GM06990 (cell line): ENCODE results near the gene MOCS1.

Experiments
- DNase-seq: peaks from one replicate; pipeline ENCODE4 v3.0.0-alpha.2; 2011; ENCODE audit not compliant: insufficient read length; ENCODE audit errors: extremely low read depth
- H3K27me3 ChIP-seq: replicated peaks from 2 replicates; pipeline ENCODE4 v1.6.0; 2011; ENCODE audit warnings: low read length; ENCODE audit not compliant: control insufficient read depth, insufficient read depth
- H3K36me3 ChIP-seq: 2 replicates; pipeline ENCODE4 v1.5.1; 2011; ENCODE audit warnings: low read length; ENCODE audit not compliant: control insufficient read depth, insufficient read depth
- H3K4me3 ChIP-seq: replicated peaks from 2 replicates; pipeline ENCODE4 v1.5.1; 2011; ENCODE audit warnings: low read depth, mild to moderate bottlenecking, control low read depth, low read length
- CTCF ChIP-seq: IDR thresholded peaks from 2 replicates; pipeline ENCODE4 v1.5.1; 2011; ENCODE audit warnings: low read length, control low read depth, mild to moderate bottlenecking, inconsistent platforms; ENCODE audit not compliant: insufficient read depth, poor library complexity, severe bottlenecking

The MOCS1 gene

GRCh38 chr6:39933669-39934130 lies 562 bp downstream of the MOCS1 start:
- Histone ChIP-seq H3K4me3 (no peak overlapping the region), H3K27me3 (no peaks in the 10 kb centered on the region; the same call in 1 of the 2 replicates), H3K36me3 (no peaks in the 10 kb centered on the region)
- TF ChIP-seq CTCF: no peak
- DNase-seq: no peak

GRCh38 chr6:39932386-39932910 lies 1.8 kb downstream of the MOCS1 start:
- no peaks in the 10 kb centered on the region for H3K36me3 ChIP-seq
- no peak overlapping the region for H3K4me3 ChIP-seq
- TF ChIP-seq CTCF: no peak
- no peak for DNase-seq
- no peaks in the 10 kb centered on the region; the same call in 1 of the 2 replicates for H3K27me3 ChIP-seq

- H3K36me3 ChIP-seq: no peaks in the 10 kb centered on the region
- DNase-seq: no peak
- H3K4me3 ChIP-seq: no peak overlapping the region
- H3K27me3 ChIP-seq: no peaks in the 10 kb centered on the region; the same call in 1 of the 2 replicates
- TF ChIP-seq CTCF: no peak
These were observed 2.7 kb downstream of the MOCS1 start for GRCh38 chr6:39931607-39932006.

GRCh38 chr6:39930540-39930939 lies 3.7 kb downstream of the MOCS1 start:
- Histone ChIP-seq H3K36me3 (no peaks in the 10 kb centered on the region), H3K4me3 (no peak overlapping the region), H3K27me3 (no peaks in the 10 kb centered on the region; the same call in 1 of the 2 replicates)
- no peak for DNase-seq
- TF ChIP-seq CTCF: no peak

- Histone ChIP-seq H3K36me3 (no peaks in the 10 kb centered on the region), H3K4me3 (no peak overlapping the region), H3K27me3 (no peaks in the 10 kb centered on the region; the same call in 1 of the 2 replicates)
- DNase-seq: no peak
- TF ChIP-seq CTCF: no peak
These were observed 4.4 kb downstream of the MOCS1 start for GRCh38 chr6:39929733-39930461.
